CD8-positive, alpha-beta memory T cell (primary cell): ENCODE measurements around the gene NFASC. TPM values are rescaled to one million over a fixed set of nuclear protein-coding genes. Genes with fewer than 3 reads are reported as not detected.

Experiments used
- CTCF ChIA-PET: fragments of 350-600 bp; sonication (Branson Sonifier 250); formaldehyde crosslinking; loops from one replicate; lab custom pipeline; 2021; ENCODE audit warnings: antibody characterized with exemption; lab: Charles Lee
- POLR2A ChIA-PET: fragments of 350-600 bp; sonication (Branson Sonifier 250); formaldehyde crosslinking; loops from one replicate; lab custom pipeline; 2021; ENCODE audit warnings: antibody characterized with exemption; lab: Charles Lee
- DNase-seq, 5 donors: peaks; one replicate each; pipeline versions ENCODE4 v3.0.0 to v3.0.0-alpha.2; 2020 to 2022; ENCODE audit warnings: mixed read lengths in 1 of 5
- H3K27ac ChIP-seq: one replicate; pipeline ENCODE4 v1.7.0; 2013; ENCODE audit warnings: low read depth, mild to moderate bottlenecking, low read length, moderate library complexity
- H3K27me3 ChIP-seq: 2 replicates; pipeline ENCODE4 v1.7.0; 2013; ENCODE audit warnings: low read length, mild to moderate bottlenecking; ENCODE audit not compliant: insufficient read depth, poor library complexity, severe bottlenecking
- H3K36me3 ChIP-seq: 2 replicates; pipeline ENCODE4 v1.7.0; 2013; ENCODE audit warnings: mild to moderate bottlenecking, low read length, moderate library complexity; ENCODE audit not compliant: insufficient read depth
- H3K4me1 ChIP-seq: 2 replicates; pipeline ENCODE4 v1.7.0; 2013; ENCODE audit warnings: mild to moderate bottlenecking, low read length, moderate library complexity; ENCODE audit not compliant: insufficient read depth
- H3K4me3 ChIP-seq: 2 replicates; pipeline ENCODE4 v1.7.0; 2013; ENCODE audit warnings: mild to moderate bottlenecking, low read length
- H3K9me3 ChIP-seq: 2 replicates; pipeline ENCODE4 v1.7.0; 2013; ENCODE audit warnings: mild to moderate bottlenecking, low read length
- H3K27ac Mint-ChIP-seq, 8 donors: one replicate each; pipeline ENCODE4 v1.8.0; 2020 to 2021; ENCODE audit warnings: mixed read lengths in 8 of 8, mild to moderate bottlenecking in 6 of 8, inconsistent platforms in 3 of 8, moderate library complexity in 3 of 8
- H3K27me3 Mint-ChIP-seq, 2 donors: one replicate each; pipeline ENCODE4 v1.8.0; 2020 to 2021; ENCODE audit warnings: mixed read lengths in 2 of 2, mild to moderate bottlenecking in 1 of 2, moderate library complexity in 1 of 2
- H3K36me3 Mint-ChIP-seq, 3 donors: one replicate each; pipeline ENCODE4 v1.8.0; 2020 to 2021; ENCODE audit warnings: mixed read lengths in 3 of 3, inconsistent platforms in 1 of 3, mild to moderate bottlenecking in 1 of 3
- H3K4me1 Mint-ChIP-seq, 3 donors: one replicate each; pipeline ENCODE4 v1.8.0; 2020 to 2021; ENCODE audit warnings: mixed read lengths in 3 of 3, inconsistent platforms in 1 of 3, mild to moderate bottlenecking in 1 of 3
- H3K4me3 Mint-ChIP-seq, 7 donors: one replicate each; pipeline ENCODE4 v1.8.0; 2020 to 2021; ENCODE audit warnings: mixed read lengths in 7 of 7, mild to moderate bottlenecking in 6 of 7, moderate library complexity in 4 of 7, inconsistent platforms in 2 of 7
- H3K9me3 Mint-ChIP-seq, 5 donors: one replicate each; pipeline ENCODE4 v1.8.0; 2020 to 2022; ENCODE audit warnings: mixed read lengths in 5 of 5, mild to moderate bottlenecking in 3 of 5, moderate library complexity in 2 of 5, inconsistent platforms in 1 of 5
- polyA plus RNA-seq: library from polyadenylated mRNA; unstranded; fragments of 300-500 nt; fragmentation: Illumina TruSeq; gene quantifications from one replicate; pipeline ENCODE4 v1.2.3, GENCODE V29; 2021
- total RNA-seq, 2 experiments: library from RNA; stranded (reverse); gene quantifications; one replicate each; pipeline ENCODE4 v1.2.3, GENCODE V29; 2021

The NFASC gene
- total and polyA plus RNA-seq, 3 experiments from 2014 or later = 0.11 to 0.16 TPM; not detected in 1

GRCh38 chr1:204880906-204881305, 10.2 kb downstream of the NFASC start:
- Mint-ChIP-seq H3K36me3 (no peaks in the 10 kb centered on the region), H3K9me3 (no peaks in the 10 kb centered on the region), H3K27me3 (peaks cover 9 to 29% of the 10 kb centered on the region in 2 donors), H3K27ac (no peak overlapping the region), H3K4me1 (no peaks in the 10 kb centered on the region), H3K4me3 (no peak overlapping the region)
- no peaks in the 10 kb centered on the region for H3K4me1 ChIP-seq
- POLR2A ChIA-PET = no interaction called here
- H3K36me3 ChIP-seq = no peaks in the 10 kb centered on the region
- CTCF ChIA-PET = no interaction called here
- no peaks in the 10 kb centered on the region for H3K9me3 ChIP-seq
- no peak overlapping the region for H3K4me3 ChIP-seq
- H3K27ac ChIP-seq = no peak overlapping the region
- H3K27me3 ChIP-seq = peaks cover 3% of the 10 kb centered on the region
- no peak for DNase-seq

DNA sequence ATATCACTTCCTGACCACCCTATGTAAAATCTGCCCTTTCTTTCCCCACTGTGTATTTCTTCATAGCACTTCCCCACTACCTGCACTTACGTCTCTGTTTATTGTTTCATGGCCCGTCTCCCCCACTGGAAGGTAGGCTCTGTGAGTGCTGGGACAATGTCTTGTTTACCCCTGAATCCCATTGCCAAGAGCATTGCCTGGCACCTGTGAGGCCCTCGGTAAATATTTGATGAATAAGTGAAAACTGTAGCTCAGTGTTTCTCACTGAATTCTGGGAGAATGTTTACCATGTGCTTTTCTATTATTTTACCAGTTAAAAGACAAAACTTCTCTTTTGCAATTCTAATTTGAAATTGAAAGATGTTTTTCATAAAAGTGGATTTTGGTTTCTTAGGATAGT, 11.8 kb downstream of the NFASC start:
- Histone ChIP-seq H3K4me1 (no peaks in the 10 kb centered on the region), H3K9me3 (no peaks in the 10 kb centered on the region), H3K27me3 (peaks cover 3% of the 10 kb centered on the region), H3K36me3 (no peaks in the 10 kb centered on the region), H3K4me3 (no peak overlapping the region), H3K27ac (no peak overlapping the region)
- Mint-ChIP-seq H3K36me3 (no peaks in the 10 kb centered on the region), H3K9me3 (no peaks in the 10 kb centered on the region), H3K27me3 (peaks cover 4 to 25% of the 10 kb centered on the region in 2 donors), H3K4me3 (no peak overlapping the region), H3K27ac (no peak overlapping the region), H3K4me1 (no peaks in the 10 kb centered on the region)
- CTCF ChIA-PET = no interaction called here
- POLR2A ChIA-PET = no interaction called here
- DNase-seq = no peak

DNA sequence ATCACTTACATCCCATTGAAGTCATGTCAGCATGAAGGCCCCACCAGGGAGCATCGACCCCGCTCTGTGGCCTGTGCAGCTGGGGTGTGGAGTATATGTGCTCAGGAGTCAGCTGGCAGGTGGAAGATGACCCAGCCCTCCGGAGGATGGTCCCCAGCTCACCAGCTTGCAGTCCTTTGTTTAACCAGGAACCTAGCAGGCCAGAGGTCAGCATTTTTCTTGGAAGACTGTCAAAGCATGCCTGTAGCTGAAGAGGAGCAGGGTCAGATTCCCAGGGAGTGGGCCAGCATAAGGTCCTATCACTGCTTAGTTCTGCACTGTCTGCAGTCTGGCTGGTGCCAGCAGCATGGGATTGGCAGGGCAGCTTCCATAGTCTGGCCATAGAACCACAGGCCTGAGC, 12.7 kb downstream of the NFASC start:
- H3K4me3 ChIP-seq = no peak overlapping the region
- H3K27ac Mint-ChIP-seq = no peak overlapping the region
- H3K4me1 ChIP-seq = no peaks in the 10 kb centered on the region
- ChIA-PET CTCF (no interaction called here), POLR2A (no interaction called here)
- no peaks in the 10 kb centered on the region for H3K9me3 ChIP-seq
- H3K9me3 Mint-ChIP-seq = no peaks in the 10 kb centered on the region
- H3K27me3 Mint-ChIP-seq = peaks cover under 1 to 20% of the 10 kb centered on the region in 2 donors
- no peaks in the 10 kb centered on the region for H3K36me3 ChIP-seq
- H3K36me3 Mint-ChIP-seq = no peaks in the 10 kb centered on the region
- peaks cover 3% of the 10 kb centered on the region for H3K27me3 ChIP-seq
- H3K4me3 Mint-ChIP-seq = no peak overlapping the region
- H3K4me1 Mint-ChIP-seq = no peaks in the 10 kb centered on the region
- DNase-seq = no peak
- no peak overlapping the region for H3K27ac ChIP-seq

DNA sequence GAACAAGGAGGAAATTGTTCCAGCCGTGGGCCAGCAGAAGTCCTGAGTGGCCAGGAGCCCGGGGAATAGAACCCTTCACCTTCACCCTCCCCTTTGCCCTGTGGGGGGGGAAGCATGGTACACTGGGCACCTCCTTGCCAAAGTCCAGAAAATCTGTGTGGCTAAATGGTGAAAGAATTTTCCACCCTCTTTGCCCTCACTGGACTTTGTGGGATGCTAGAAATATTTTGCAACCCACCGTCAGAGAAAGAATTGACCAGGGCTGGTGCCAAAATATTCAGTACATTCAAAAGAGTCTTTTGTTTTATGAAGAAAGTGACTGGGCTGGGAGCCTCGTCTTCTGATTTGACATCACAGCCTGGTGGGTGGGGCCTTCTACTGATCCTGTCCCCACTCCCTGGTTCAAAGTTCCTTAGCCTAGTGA, 14.6 kb downstream of the NFASC start:
- H3K27ac ChIP-seq = no peak overlapping the region
- Mint-ChIP-seq H3K36me3 (no peaks in the 10 kb centered on the region), H3K27me3 (peaks cover 5 to 21% of the 10 kb centered on the region in 2 donors), H3K9me3 (no peaks in the 10 kb centered on the region), H3K27ac (no peak overlapping the region), H3K4me1 (no peaks in the 10 kb centered on the region), H3K4me3 (no peak overlapping the region)
- DNase-seq = no peak
- no peaks in the 10 kb centered on the region for H3K4me1 ChIP-seq
- ChIA-PET POLR2A (no interaction called here), CTCF (no interaction called here)
- peaks cover 3% of the 10 kb centered on the region for H3K27me3 ChIP-seq
- no peak overlapping the region for H3K4me3 ChIP-seq
- no peaks in the 10 kb centered on the region for H3K9me3 ChIP-seq
- H3K36me3 ChIP-seq = no peaks in the 10 kb centered on the region

DNA sequence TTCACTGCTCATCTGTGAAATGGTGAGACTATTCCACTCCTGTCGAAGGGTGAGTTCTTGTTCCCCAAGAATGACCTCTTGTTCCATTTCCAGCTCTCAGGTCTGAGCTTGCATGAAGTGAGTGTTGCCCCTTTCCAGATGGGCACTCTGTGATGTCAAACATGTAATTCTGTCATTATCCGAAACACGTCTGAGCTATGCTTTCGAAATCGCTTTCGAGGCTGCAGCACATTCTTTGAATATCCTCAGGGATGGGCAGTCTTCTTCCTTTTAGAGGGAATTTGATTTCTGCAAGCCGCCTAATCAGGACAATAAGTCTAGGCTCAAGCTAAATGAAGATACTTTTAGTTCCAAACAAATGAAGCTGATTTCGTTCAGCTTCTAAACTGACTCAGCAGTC, 15.1 kb downstream of the NFASC start:
- Histone ChIP-seq H3K27ac (no peak overlapping the region), H3K9me3 (no peaks in the 10 kb centered on the region), H3K27me3 (peaks cover 3% of the 10 kb centered on the region), H3K4me1 (no peaks in the 10 kb centered on the region), H3K36me3 (no peaks in the 10 kb centered on the region), H3K4me3 (no peak overlapping the region)
- no peak for DNase-seq
- CTCF ChIA-PET = no interaction called here
- H3K9me3 Mint-ChIP-seq = no peaks in the 10 kb centered on the region
- H3K4me3 Mint-ChIP-seq = no peak overlapping the region
- peaks cover 5 to 21% of the 10 kb centered on the region in 2 donors for H3K27me3 Mint-ChIP-seq
- H3K36me3 Mint-ChIP-seq = no peaks in the 10 kb centered on the region
- H3K4me1 Mint-ChIP-seq = no peaks in the 10 kb centered on the region
- POLR2A ChIA-PET = no interaction called here
- no peak overlapping the region for H3K27ac Mint-ChIP-seq

DNA sequence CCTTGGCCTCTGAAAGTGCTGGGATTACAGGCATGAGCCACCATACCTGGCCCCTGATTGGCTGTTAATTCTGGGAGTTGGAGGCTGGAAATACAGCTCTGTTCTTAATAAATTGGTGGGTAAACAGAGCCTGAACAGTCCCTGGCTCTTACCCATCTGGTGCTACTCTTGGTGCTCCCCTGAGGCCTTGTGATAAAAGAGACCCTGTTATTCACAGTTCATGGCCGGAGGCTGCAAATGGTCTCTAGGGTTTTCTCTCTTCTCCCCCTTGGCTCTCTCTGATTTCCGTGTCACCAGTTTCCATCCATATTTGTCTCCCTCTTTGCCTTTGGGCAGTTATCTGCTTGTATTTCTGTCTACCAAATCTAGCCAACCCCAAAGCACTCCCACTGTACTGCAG, 17.2 kb downstream of the NFASC start:
- H3K4me3 ChIP-seq = no peak overlapping the region
- ChIA-PET POLR2A (no interaction called here), CTCF (interaction anchor here (1.2 kb wide), 1 partner anchor 368 kb away, joined by 3 read pairs; no protein-coding TSS in a partner anchor)

GRCh38 chr1:204888294-204888693, 17.6 kb downstream of the NFASC start:
- Mint-ChIP-seq H3K27me3 (peaks cover 7 to 36% of the 10 kb centered on the region in 2 donors), H3K36me3 (no peaks in the 10 kb centered on the region), H3K27ac (no peak overlapping the region), H3K9me3 (no peaks in the 10 kb centered on the region), H3K4me3 (no peak overlapping the region), H3K4me1 (no peaks in the 10 kb centered on the region)
- Histone ChIP-seq H3K36me3 (no peaks in the 10 kb centered on the region), H3K27ac (no peak overlapping the region), H3K4me1 (no peaks in the 10 kb centered on the region), H3K4me3 (no peak overlapping the region), H3K27me3 (peaks cover 3% of the 10 kb centered on the region), H3K9me3 (no peaks in the 10 kb centered on the region)
- POLR2A ChIA-PET = no interaction called here
- CTCF ChIA-PET = interaction anchor here (1.2 kb wide), 1 partner anchor 368 kb away, joined by 3 read pairs; no protein-coding TSS in a partner anchor
- DNase-seq = no peak

More for the DNA sequence above, 17.2 kb downstream of the NFASC start:
- Mint-ChIP-seq H3K4me1 (no peaks in the 10 kb centered on the region), H3K27ac (peak overlapping the region in 1 of 8 donors; percentile 71), H3K9me3 (no peaks in the 10 kb centered on the region), H3K36me3 (no peaks in the 10 kb centered on the region), H3K27me3 (peaks cover 7 to 32% of the 10 kb centered on the region in 2 donors), H3K4me3 (no peak overlapping the region)
- no peaks in the 10 kb centered on the region for H3K36me3 ChIP-seq
- no peaks in the 10 kb centered on the region for H3K4me1 ChIP-seq
- no peak for DNase-seq
- H3K9me3 ChIP-seq = no peaks in the 10 kb centered on the region
- no peak overlapping the region for H3K27ac ChIP-seq
- peaks cover 3% of the 10 kb centered on the region for H3K27me3 ChIP-seq

DNA sequence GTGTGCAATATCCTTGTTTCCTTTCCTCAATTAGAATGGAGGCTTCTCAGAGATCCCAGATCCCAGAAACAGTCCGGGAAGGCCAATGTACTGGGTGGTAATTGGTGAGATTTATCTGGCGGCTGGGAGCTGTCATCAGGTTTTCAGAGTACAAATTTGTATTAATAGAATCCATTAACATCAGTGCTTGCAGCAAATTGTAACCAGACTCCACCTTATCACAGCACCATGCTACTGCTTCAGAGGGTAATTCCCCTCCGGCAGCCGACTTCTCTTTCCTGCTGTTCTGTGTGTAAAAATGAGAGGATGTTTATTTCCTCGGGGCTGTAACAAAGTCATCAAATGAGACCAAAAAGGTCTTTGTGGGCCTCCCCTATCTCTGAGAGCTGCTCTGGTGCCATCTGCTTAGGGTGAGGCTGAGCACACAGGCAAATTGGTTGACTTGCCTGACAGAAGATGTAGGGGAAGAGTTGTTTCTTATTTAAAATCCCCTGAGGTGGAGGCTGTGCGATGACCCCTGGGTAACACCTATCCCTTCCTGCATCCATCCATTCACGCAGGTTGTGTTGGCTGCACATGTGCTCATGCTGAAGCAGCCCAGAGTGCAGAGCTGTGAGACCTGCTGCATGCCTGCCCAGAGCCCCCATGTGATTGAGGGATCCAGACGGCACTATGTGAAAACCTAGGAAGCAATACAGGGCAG, 19.2 kb downstream of the NFASC start:
- Histone ChIP-seq H3K36me3 (no peaks in the 10 kb centered on the region), H3K27me3 (no peaks in the 10 kb centered on the region), H3K4me3 (no peak overlapping the region), H3K27ac (no peak overlapping the region), H3K9me3 (no peaks in the 10 kb centered on the region), H3K4me1 (no peaks in the 10 kb centered on the region)
- peaks cover 14 to 35% of the 10 kb centered on the region in 2 donors for H3K27me3 Mint-ChIP-seq
- H3K4me1 Mint-ChIP-seq = no peaks in the 10 kb centered on the region
- CTCF ChIA-PET = no interaction called here
- H3K36me3 Mint-ChIP-seq = no peaks in the 10 kb centered on the region
- H3K9me3 Mint-ChIP-seq = no peaks in the 10 kb centered on the region
- no peak overlapping the region for H3K4me3 Mint-ChIP-seq
- no peak for DNase-seq
- peak overlapping the region in 1 of 8 donors; percentile 87 for H3K27ac Mint-ChIP-seq
- POLR2A ChIA-PET = no interaction called here
